ENCODE data around the gene NKD1. TPM values are rescaled to one million over a fixed set of nuclear protein-coding genes. Genes with fewer than 3 reads are reported as not detected.

Gene NKD1
- total and polyA plus RNA-seq, 2 donors (not counting 1 experiment from before 2014, with no cell fraction given), result 0.16 to 1.9 TPM

- H3K4me3 ChIP-seq (ENCODE audit: control extremely low read depth in 1 of 5, extremely low read depth in 1 of 5, insufficient read depth in 1 of 5, low read depth in 2 of 5, low read length in 4 of 5), result no peak overlapping the region
- intact Hi-C loops (cut with micrococcal nuclease), result no loop called here
- H3K79me2 ChIP-seq (ENCODE audit: control insufficient read depth, insufficient read depth, low read length), result no peaks in the 10 kb centered on the region
- WGBS (ENCODE audit: insufficient coverage), result 95% methylated on average over 12 of the region's 12 CpGs
- H3K27ac ChIP-seq (ENCODE audit: low read length in 2 of 2), result no peak overlapping the region
- H3K27me3 ChIP-seq (replicated peaks in 1 of 4; ENCODE audit: control extremely low read depth in 1 of 4, control insufficient read depth in 3 of 4, insufficient read depth in 4 of 4, low read length in 3 of 4), result no peaks in the 10 kb centered on the region
- TF ChIP-seq CTCF (IDR thresholded peaks at IDR 0.05) (no peak), EZH2 (IDR thresholded peaks at IDR 0.05; ENCODE audit: borderline replicate concordance, insufficient read depth, low read depth, low read length, poor library complexity, severe bottlenecking) (no peak)
- no peak overlapping the region for H2AFZ ChIP-seq (ENCODE audit: insufficient read depth, low read depth, low read length, poor library complexity, severe bottlenecking)
- no peaks in the 10 kb centered on the region for H3K36me3 ChIP-seq (replicated peaks in 1 of 2; ENCODE audit: control extremely low read depth in 1 of 2, control insufficient read depth in 1 of 2, extremely low read depth in 1 of 2, insufficient read depth in 2 of 2, low read length in 1 of 2)
- no peaks in the 10 kb centered on the region for H3K4me1 Mint-ChIP-seq
- no peak overlapping the region for H3K9ac ChIP-seq (ENCODE audit: low read length)
- H3K27me3 Mint-ChIP-seq, result no peaks in the 10 kb centered on the region
- DNase-seq (no peak), ATAC-seq (ENCODE audit: low read depth) (no peak)
- H3K4me1 ChIP-seq (ENCODE audit: control insufficient read depth in 2 of 2, insufficient read depth in 2 of 2, low read length in 2 of 2), result no peaks in the 10 kb centered on the region
- POLR2A ChIA-PET, result no interaction called here
- H3K9me3 ChIP-seq (ENCODE audit: control extremely low read depth in 1 of 3, control insufficient read depth in 2 of 3, insufficient read depth in 1 of 3, low read length in 2 of 3), result no peaks in the 10 kb centered on the region
- no peak overlapping the region for H3K4me3 Mint-ChIP-seq
- no peaks in the 10 kb centered on the region for H4K20me1 ChIP-seq (ENCODE audit: control insufficient read depth, insufficient read depth, low read length, poor library complexity, severe bottlenecking)
- H3K9me3 Mint-ChIP-seq (ENCODE audit: insufficient read depth), result no peaks in the 10 kb centered on the region
- CTCF ChIA-PET, result no interaction called here
- H3K27ac Mint-ChIP-seq, result no peak overlapping the region
- no peak overlapping the region for H3K4me2 ChIP-seq (replicated peaks; ENCODE audit: low read depth, low read length, poor library complexity, severe bottlenecking)
Measured at GRCh38 chr16:50601341-50601740, 53.1 kb downstream of the NKD1 start.

- no peaks in the 10 kb centered on the region for H3K9me3 Mint-ChIP-seq (ENCODE audit: insufficient read depth)
- no peaks in the 10 kb centered on the region for H3K4me1 Mint-ChIP-seq
- H3K9me3 ChIP-seq (ENCODE audit: control extremely low read depth in 1 of 3, control insufficient read depth in 2 of 3, insufficient read depth in 1 of 3, low read length in 2 of 3), result no peaks in the 10 kb centered on the region
- no peak overlapping the region for H3K27ac ChIP-seq (ENCODE audit: low read length in 2 of 2)
- H2AFZ ChIP-seq (ENCODE audit: insufficient read depth, low read depth, low read length, poor library complexity, severe bottlenecking), result no peak overlapping the region
- no peaks in the 10 kb centered on the region for H3K36me3 ChIP-seq (replicated peaks in 1 of 2; ENCODE audit: control extremely low read depth in 1 of 2, control insufficient read depth in 1 of 2, extremely low read depth in 1 of 2, insufficient read depth in 2 of 2, low read length in 1 of 2)
- no peak for TF ChIP-seq CTCF (IDR thresholded peaks at IDR 0.05)
- H3K27ac Mint-ChIP-seq, result no peak overlapping the region
- intact Hi-C loops (cut with micrococcal nuclease), result no loop called here
- ChIA-PET POLR2A (no interaction called here), CTCF (no interaction called here)
- no peak overlapping the region for H3K4me2 ChIP-seq (replicated peaks; ENCODE audit: low read depth, low read length, poor library complexity, severe bottlenecking)
- H4K20me1 ChIP-seq (ENCODE audit: control insufficient read depth, insufficient read depth, low read length, poor library complexity, severe bottlenecking), result no peaks in the 10 kb centered on the region
- H3K4me3 Mint-ChIP-seq, result no peak overlapping the region
- no peak for ATAC-seq (ENCODE audit: low read depth)
- no peak overlapping the region for H3K4me3 ChIP-seq (ENCODE audit: control extremely low read depth in 1 of 5, extremely low read depth in 1 of 5, insufficient read depth in 1 of 5, low read depth in 2 of 5, low read length in 4 of 5)
- no peaks in the 10 kb centered on the region for H3K4me1 ChIP-seq (ENCODE audit: control insufficient read depth in 2 of 2, insufficient read depth in 2 of 2, low read length in 2 of 2)
- H3K27me3 ChIP-seq (replicated peaks in 1 of 4; ENCODE audit: control extremely low read depth in 1 of 4, control insufficient read depth in 3 of 4, insufficient read depth in 4 of 4, low read length in 3 of 4), result no peaks in the 10 kb centered on the region
- no peaks in the 10 kb centered on the region for H3K27me3 Mint-ChIP-seq
- DNase-seq, result no peak
- WGBS (ENCODE audit: insufficient coverage), result 97% methylated on average over 3 of the region's 5 CpGs
- H3K79me2 ChIP-seq (ENCODE audit: control insufficient read depth, insufficient read depth, low read length), result no peaks in the 10 kb centered on the region
- H3K9ac ChIP-seq (ENCODE audit: low read length), result no peak overlapping the region
Measured at GRCh38 chr16:50602126-50602525, 53.9 kb downstream of the NKD1 start.
